Fibroblast of lung (primary cell): ENCODE data around the gene WDR3. TPM values are rescaled to one million over a fixed set of nuclear protein-coding genes. Genes with fewer than 3 reads are reported as not detected.

Experiments used
- DNase-seq, 2 donors: peaks; one replicate each; pipeline versions ENCODE4 v3.0.0 to v3.0.0-alpha.2; 2010; ENCODE audit warnings: low read depth in 2 of 2
- H2AFZ ChIP-seq: 2 replicates; pipeline ENCODE4 v1.5.1; 2012; ENCODE audit warnings: low read length, control low read depth, inconsistent platforms
- H3K27ac ChIP-seq: 2 replicates; pipeline ENCODE4 v1.5.1; 2011; ENCODE audit warnings: low read length, control low read depth; ENCODE audit not compliant: insufficient read depth
- H3K27me3 ChIP-seq: 2 replicates; pipeline ENCODE4 v1.5.1; 2011; ENCODE audit warnings: mild to moderate bottlenecking, low read length; ENCODE audit not compliant: control insufficient read depth, insufficient read depth
- H3K36me3 ChIP-seq: 2 replicates; pipeline ENCODE4 v1.5.1; 2011; ENCODE audit warnings: low read length; ENCODE audit not compliant: control insufficient read depth, insufficient read depth
- H3K4me1 ChIP-seq: 2 replicates; pipeline ENCODE4 v1.5.1; 2011; ENCODE audit warnings: low read length; ENCODE audit not compliant: control insufficient read depth, insufficient read depth; ENCODE audit errors: extremely low read depth
- H3K4me2 ChIP-seq: 2 replicates; pipeline ENCODE4 v1.5.1; 2011; ENCODE audit warnings: low read length, control low read depth; ENCODE audit not compliant: insufficient read depth; ENCODE audit errors: extremely low read depth
- H3K4me3 ChIP-seq, 4 experiments: fragments of 200-600 bp in 1 of 4; sonication (generic) in 1 of 4; replicated peaks in 1 of 4; 2 replicates each; pipeline ENCODE4 v1.5.1; 2011 to 2016; ENCODE audit warnings: low read length in 4 of 4, low read depth in 3 of 4, mild to moderate bottlenecking in 3 of 4, control low read depth in 2 of 4, inconsistent platforms in 1 of 4, mixed read lengths in 1 of 4; ENCODE audit not compliant: insufficient read depth in 1 of 4; ENCODE audit errors: control extremely low read depth in 1 of 4
- H3K79me2 ChIP-seq: 2 replicates; pipeline ENCODE4 v1.5.1; 2012; ENCODE audit warnings: mild to moderate bottlenecking, low read length, inconsistent platforms; ENCODE audit not compliant: control insufficient read depth, insufficient read depth
- H3K9ac ChIP-seq: 2 replicates; pipeline ENCODE4 v1.5.1; 2011; ENCODE audit warnings: mild to moderate bottlenecking, low read length, control low read depth; ENCODE audit not compliant: insufficient read depth
- H3K9me3 ChIP-seq: 2 replicates; pipeline ENCODE4 v1.5.1; 2012; ENCODE audit warnings: low read depth, low read length; ENCODE audit not compliant: control insufficient read depth, insufficient read depth
- H4K20me1 ChIP-seq: 2 replicates; pipeline ENCODE4 v1.5.1; 2011; ENCODE audit warnings: low read length; ENCODE audit not compliant: control insufficient read depth, insufficient read depth; ENCODE audit errors: extremely low read depth
- CTCF ChIP-seq, 2 donors: IDR thresholded peaks in 1 of 2; conservative IDR thresholded peaks in 1 of 2; 1 replicate in 1 of 2; 2 replicates in 1 of 2; pipeline ENCODE4 v1.5.1; 2011 to 2012; ENCODE audit warnings: low read length in 2 of 2, control low read depth in 1 of 2, inconsistent platforms in 1 of 2, low read depth in 1 of 2, mild to moderate bottlenecking in 1 of 2
- EZH2 ChIP-seq: IDR thresholded peaks from 2 replicates; pipeline ENCODE4 v1.5.1; 2012; ENCODE audit warnings: low read length, control low read depth, mild to moderate bottlenecking; ENCODE audit errors: missing control alignments
- polyA minus RNA-seq: library from RNA; depleted of rRNA, polyadenylated mRNA; stranded (reverse); fragments of >200 nt; gene quantifications from 2 replicates; pipeline ENCODE4 v1.2.3, GENCODE V29; 2011; ENCODE audit warnings: low replicate concordance
- polyA plus RNA-seq, 2 donors: library from polyadenylated mRNA; depleted of rRNA in 1 of 2; stranded (reverse) in 1 of 2; unstranded in 1 of 2; fragments of >200 nt; gene quantifications; 2 replicates each; pipeline ENCODE4 v1.2.1, GENCODE V29; 2011 to 2012; ENCODE audit warnings: missing spikeins in 1 of 2
- total RNA-seq: library from RNA; depleted of rRNA; stranded (reverse); fragments of >200 nt; gene quantifications from 2 replicates; pipeline ENCODE4 v1.2.1, GENCODE V29; 2014

Gene WDR3
- total RNA-seq (15.7 TPM in 2 replicates), polyA plus RNA-seq (17.4 and 43.2 TPM in 2 replicates), polyA minus RNA-seq (3.8 and 25.2 TPM in 2 replicates)
- 9.6 and 24.1 TPM in 2 replicates for polyA plus RNA-seq (2012)

- peak within 1 kb of the TSS; percentile 84 to 94 (median 90) for H3K4me3 ChIP-seq
- H3K4me2 ChIP-seq, result peak within 1 kb of the TSS; percentile 94
- H4K20me1 ChIP-seq, result no peaks in the 10 kb centered on the region
- H3K36me3 ChIP-seq, result peaks cover 2% of the 10 kb centered on the region
- TF ChIP-seq CTCF (conservative IDR thresholded peaks at IDR 0.05 in 1 of 2, IDR thresholded peaks at IDR 0.05 in 1 of 2; ENCODE audit: low read depth in 1 of 2, low read length in 2 of 2), result no peak
- TF ChIP-seq EZH2, result no peak
- H3K9ac ChIP-seq, result peak within 1 kb of the TSS; percentile 70
- H3K27ac ChIP-seq, result peak within 1 kb of the TSS; percentile 81
- H2AFZ ChIP-seq, result peak within 1 kb of the TSS; percentile 96
- DNase-seq, result peak; percentile 95 to 98
- no peaks in the 10 kb centered on the region for H3K4me1 ChIP-seq
- H3K9me3 ChIP-seq, result no peaks in the 10 kb centered on the region
- H3K27me3 ChIP-seq, result no peaks in the 10 kb centered on the region
- H3K79me2 ChIP-seq, result peaks cover 68% of the 10 kb centered on the region
Observed at GRCh38 chr1:117929343-117930172, at the start of gene WDR3, which contains the start of gene GDAP2. TSS of gene WDR3 (plus strand) at chr1:117929739. CDS start at chr1:117933320, 3,581 bp downstream. TSS of gene GDAP2 (minus strand) at chr1:117929621. CDS start at chr1:117920357, 9,264 bp downstream.

GRCh38 chr1:117883616-117884015 lies 45.9 kb upstream of the WDR3 start:
- Histone ChIP-seq H3K27ac (no peak overlapping the region), H3K4me3 (no peak overlapping the region), H3K9me3 (no peaks in the 10 kb centered on the region), H3K4me2 (no peak overlapping the region), H4K20me1 (no peaks in the 10 kb centered on the region), H3K36me3 (peaks cover 7% of the 10 kb centered on the region), H3K4me1 (no peaks in the 10 kb centered on the region), H3K27me3 (no peaks in the 10 kb centered on the region), H3K9ac (no peak overlapping the region), H2AFZ (no peak overlapping the region), H3K79me2 (no peaks in the 10 kb centered on the region)
- DNase-seq, result peak in 1 of 2 donors; percentile 4
- TF ChIP-seq CTCF (conservative IDR thresholded peaks at IDR 0.05 in 1 of 2, IDR thresholded peaks at IDR 0.05 in 1 of 2; ENCODE audit: low read depth in 1 of 2, low read length in 2 of 2) (no peak), EZH2 (no peak)

- Histone ChIP-seq H3K27ac (no peak overlapping the region), H3K79me2 (no peaks in the 10 kb centered on the region), H3K4me3 (no peak overlapping the region), H3K27me3 (no peaks in the 10 kb centered on the region), H3K4me1 (no peaks in the 10 kb centered on the region), H3K9ac (no peak overlapping the region), H3K9me3 (no peaks in the 10 kb centered on the region), H2AFZ (no peak overlapping the region), H3K4me2 (no peak overlapping the region), H3K36me3 (peaks cover 3% of the 10 kb centered on the region), H4K20me1 (no peaks in the 10 kb centered on the region)
- DNase-seq, result peak; percentile 53 to 76
- no peak for TF ChIP-seq CTCF (conservative IDR thresholded peaks at IDR 0.05 in 1 of 2, IDR thresholded peaks at IDR 0.05 in 1 of 2; ENCODE audit: low read depth in 1 of 2, low read length in 2 of 2)
- no peak for TF ChIP-seq EZH2
Observed at GRCh38 chr1:117886101-117886795, 43.3 kb upstream of the WDR3 start.
